NCI-H2107 treated with DMSO at 0.1 percent for 48 hours (cell line): ENCODE measurements around the gene IFNA5.

Experiments
- DNase-seq: peaks from one replicate; lab custom pipeline; 2025; ENCODE audit not compliant: unreplicated experiment; lab: John Stamatoyannopoulos, UW

The IFNA5 gene

GRCh38 chr9:21305213-21305612 is at the start of gene IFNA5:
IFNA5 (minus strand) TSS chr9:21305313; CDS start chr9:21305256, 57 bp downstream.
- no peak for DNase-seq

- no peak for DNase-seq
Measured at GRCh38 chr9:21350787-21351186, 45.7 kb upstream of the IFNA5 start, which contains the start of gene IFNA6. IFNA6 (minus strand) TSS chr9:21350887; CDS start chr9:21350887, 0 bp downstream.

- no peak for DNase-seq
Measured at GRCh38 chr9:21348430-21348970, 43.4 kb upstream of the IFNA5 start.

DNA sequence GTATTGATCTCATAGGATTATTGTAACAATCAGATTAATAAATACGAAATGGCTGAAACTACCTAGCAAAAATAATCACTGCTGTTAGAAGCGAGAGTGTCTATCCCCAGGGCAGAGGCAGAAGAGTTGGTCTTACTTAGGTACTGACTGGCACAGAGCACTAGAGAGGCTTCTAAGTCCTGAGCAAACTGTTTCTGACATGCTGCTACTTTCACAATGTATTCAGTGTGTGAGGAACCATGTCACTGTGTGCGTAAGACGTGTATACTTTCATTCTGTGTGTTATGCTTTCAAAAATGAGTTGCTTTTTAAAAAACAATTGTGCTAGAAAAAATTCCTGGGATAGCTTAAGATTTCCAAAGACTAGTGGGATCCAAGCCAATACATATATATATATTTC is 35.6 kb upstream of the IFNA5 start:
- DNase-seq = no peak

GRCh38 chr9:21336457-21336856 is 31.3 kb upstream of the IFNA5 start:
- DNase-seq = no peak

GRCh38 chr9:21334701-21335632 is 29.9 kb upstream of the IFNA5 start, which contains the start of gene KLHL9:
KLHL9 (minus strand) TSS chr9:21335404; CDS start chr9:21334859, 545 bp downstream.
- DNase-seq = peak; percentile 67

DNA sequence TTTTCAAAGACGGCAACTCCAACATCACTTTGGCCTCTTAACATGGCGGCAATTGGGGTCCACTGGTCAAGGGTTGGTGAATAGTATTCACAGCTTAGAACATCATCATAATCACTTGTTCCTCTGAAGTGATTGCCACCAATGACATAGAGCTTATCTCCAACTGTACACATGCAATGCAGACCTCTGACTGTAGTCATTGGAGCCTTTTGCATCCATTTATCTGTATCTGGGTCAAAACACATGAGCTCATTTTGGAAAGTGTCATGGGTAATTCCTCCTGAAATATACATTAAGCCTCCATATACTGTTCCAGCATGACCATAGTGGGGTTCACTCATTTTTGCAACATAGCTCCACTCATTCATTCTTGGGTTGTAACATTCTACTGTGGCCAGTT is 28.1 kb upstream of the IFNA5 start:
- DNase-seq = no peak

DNA sequence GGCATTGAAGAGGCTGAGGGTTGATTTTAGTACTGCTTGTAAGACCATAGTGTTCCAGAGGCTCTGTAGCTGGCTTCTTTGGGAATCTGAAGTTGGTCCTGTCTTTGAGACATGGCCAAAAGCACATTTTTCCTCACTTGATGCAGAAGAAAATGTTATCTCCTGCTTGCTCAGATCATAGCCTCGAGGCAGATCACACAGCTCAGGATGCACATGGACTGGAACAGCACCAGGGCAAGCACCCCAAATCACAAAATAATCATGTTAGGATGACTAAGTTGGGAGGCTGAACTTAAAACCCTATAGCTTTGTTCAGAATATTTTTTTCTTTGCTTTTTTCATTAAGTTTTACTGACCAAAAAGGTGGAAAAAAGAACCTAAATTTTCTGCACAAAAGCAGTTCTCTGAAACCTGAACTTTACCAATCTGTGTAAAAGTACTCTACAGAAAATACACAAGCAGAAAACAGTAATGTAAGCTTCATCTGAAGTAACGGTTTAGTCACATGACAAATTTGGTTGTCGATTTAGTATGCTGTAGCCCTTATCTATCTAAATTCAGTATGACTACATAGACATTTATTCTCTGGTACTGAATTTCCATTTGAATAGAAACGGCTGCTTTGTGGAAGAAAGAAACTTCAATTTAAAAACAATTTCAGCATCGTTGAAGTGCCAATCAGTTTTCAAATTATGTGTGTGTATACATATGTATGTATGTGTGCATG is 26.7 kb upstream of the IFNA5 start:
- no peak for DNase-seq

- DNase-seq = peak; percentile 65
Measured at GRCh38 chr9:21326526-21327139, 21.5 kb upstream of the IFNA5 start.

DNA sequence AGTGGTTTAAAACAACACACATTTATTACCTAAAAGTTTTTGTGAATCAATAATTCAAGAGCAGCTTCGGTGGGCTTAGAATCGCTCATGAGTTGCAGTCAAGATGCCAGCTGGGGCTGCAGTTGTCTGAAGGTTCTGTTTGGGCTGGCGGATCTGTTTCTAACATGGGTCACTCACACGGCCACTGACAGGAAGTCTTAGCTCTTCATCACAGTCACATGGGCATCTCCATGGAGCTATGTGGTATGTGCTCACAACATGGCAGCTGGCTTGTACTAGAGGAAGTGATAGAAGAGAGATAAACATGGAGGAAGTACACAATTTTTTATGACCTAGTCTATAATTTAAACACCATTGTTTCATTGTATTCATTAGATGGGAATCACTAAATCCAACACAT is 18.9 kb upstream of the IFNA5 start:
- no peak for DNase-seq

DNA sequence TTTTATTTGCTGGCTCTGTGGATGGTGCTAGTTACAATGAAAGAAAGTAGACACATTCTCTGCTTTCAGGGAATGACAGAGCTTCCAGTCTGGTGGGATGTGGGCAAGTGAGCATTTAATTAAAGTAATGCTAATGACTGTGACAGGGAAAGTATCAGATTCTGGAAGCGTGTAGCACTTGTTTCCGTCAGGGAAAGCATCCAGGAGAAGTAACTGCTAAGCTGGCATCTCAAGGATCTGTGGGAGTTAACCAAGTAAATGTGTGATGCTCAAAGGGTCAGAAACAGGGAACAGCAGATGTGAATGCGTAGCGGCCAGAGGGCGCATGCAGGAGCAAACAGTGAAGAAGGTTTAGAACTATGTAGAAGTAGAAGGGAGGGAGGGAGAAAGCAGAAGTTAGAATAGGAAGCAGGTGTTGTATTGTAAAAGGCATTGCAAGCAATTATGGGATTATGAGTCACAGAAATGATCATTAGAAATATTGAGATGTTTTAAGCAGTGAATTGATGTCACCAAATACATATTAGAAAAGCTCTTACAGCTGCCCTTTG is 17.9 kb upstream of the IFNA5 start:
- no peak for DNase-seq

- no peak for DNase-seq
Measured at GRCh38 chr9:21320465-21320864, 15.4 kb upstream of the IFNA5 start.

- peak; percentile 47 for DNase-seq
Measured at GRCh38 chr9:21317956-21318923, 13.1 kb upstream of the IFNA5 start.

DNA sequence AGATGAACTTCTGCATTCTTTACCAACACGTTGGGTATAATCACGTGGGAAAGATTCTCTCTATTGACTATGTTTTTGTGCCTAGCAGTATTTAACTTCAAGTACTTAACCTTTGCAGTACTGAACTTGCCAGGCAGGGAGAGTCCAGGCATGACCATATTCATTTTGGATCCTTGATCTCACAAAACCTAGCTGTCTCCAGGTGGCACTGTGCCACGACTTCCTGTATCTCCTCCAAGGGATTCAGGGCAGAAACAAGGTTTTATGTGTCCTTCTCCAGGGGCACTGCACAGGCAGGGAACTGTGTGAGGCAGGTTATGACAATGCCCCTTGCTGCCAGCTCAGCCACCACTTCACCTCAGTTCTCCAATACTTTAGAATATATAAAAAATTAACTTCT is 11.7 kb upstream of the IFNA5 start:
- DNase-seq = no peak

DNA sequence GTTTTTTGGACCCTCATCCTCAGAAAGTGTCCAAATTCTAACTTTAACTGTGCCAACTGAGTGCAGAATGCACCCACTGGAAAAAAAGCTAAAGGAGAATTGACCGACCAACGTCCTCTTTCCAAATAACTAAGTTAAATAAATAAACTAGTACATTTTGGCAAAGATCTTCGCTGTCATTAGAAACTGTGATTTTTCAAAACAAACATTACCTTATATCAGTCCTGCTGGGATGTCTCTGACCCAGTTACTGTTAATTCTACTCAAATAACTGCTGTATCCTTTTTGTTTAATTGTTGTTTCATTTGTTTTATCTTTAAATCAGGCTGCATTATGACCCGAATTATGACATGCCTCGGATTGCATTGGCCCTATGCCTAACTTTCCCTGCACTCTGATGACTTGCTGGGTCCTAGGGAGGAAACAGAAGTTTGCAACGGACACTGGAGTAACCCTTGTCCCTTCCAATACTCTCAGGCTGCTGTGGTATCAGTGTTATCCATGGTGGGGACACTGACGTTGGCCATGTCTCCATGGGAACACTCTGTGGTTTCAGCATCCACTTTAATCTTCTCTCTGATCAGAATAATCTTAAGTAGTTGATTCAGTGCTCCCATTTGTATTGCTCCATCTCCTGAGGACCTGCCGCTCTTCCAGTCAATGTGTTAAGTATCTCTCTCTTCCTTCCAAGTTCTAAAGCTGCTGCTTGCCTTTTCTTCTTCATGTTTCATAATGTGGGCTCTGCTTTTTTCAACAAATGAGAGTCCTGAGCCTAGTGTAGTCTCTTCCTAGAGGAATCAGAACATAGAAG is 11.1 kb upstream of the IFNA5 start:
- DNase-seq = no peak

- no peak for DNase-seq
Measured at GRCh38 chr9:21314152-21314551, 9.0 kb upstream of the IFNA5 start.

DNA sequence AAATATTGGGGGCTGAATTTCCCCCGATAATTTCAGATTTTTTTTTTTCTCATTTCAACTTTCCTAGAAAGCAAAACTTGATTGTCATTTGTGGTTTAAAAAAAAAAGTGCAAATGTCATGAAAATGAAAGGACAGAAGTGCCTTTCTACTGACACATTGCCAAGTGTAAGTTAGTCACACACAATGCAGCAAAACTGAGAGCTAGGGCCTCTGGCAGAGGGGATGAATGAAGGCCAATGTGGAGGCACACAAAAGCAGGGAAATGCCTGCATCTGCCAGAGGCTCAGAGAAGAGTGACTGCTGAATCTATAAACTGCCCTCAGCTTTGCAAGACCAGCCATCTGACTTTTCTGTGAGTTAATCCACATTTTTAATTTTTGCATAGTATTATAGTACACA is 6.8 kb upstream of the IFNA5 start:
- no peak for DNase-seq

DNA sequence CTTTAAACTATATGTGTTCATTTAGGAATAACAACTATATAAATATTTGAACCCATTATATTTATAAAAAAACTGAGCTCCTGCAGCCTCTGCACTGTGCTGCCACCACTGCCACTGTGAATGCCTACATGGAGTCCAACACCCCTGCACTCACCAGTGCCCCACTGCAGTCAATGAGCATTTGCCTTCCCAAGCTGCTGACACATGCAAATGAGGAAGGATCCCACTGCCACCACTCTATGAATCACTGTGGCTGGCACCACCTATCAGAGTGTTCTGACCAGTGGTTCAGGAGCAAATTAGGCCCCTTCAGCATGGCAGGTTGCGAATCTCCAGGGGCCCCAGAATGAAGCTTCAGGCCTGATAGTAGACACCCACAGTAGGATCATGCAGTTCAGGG is 9.1 kb downstream of the IFNA5 start:
- no peak for DNase-seq
